ENCODE results near the gene SART3. TPM values are rescaled to one million over a fixed set of nuclear protein-coding genes. Genes with fewer than 3 reads are reported as not detected.
"Not testable (repeated sequence)": the region's sequence is repeated elsewhere in the genome, so short reads cannot be mapped to it uniquely, and the experiment has no call there.

Gene SART3
- polyA plus RNA-seq, 1 donor from 2014 or later: 51.9 TPM

- no peaks in the 10 kb centered on the region for H3K27me3 Mint-ChIP-seq
- H3K9me3 Mint-ChIP-seq: no peaks in the 10 kb centered on the region
- peaks cover 8% of the 10 kb centered on the region for H3K36me3 Mint-ChIP-seq
- peak overlapping the region in 1 of 4 donors; percentile 18 for H3K4me3 Mint-ChIP-seq
- peak overlapping the region in 2 of 3 donors; percentile 71 to 76 for H3K27ac Mint-ChIP-seq
- H3K4me1 Mint-ChIP-seq: peaks cover 38 to 51% (median 45%) of the 10 kb centered on the region in 3 donors
Measured at GRCh38 chr12:108565146-108565545, 4.2 kb upstream of the SART3 start.

GRCh38 chr12:108564724-108565123 lies 3.8 kb upstream of the SART3 start:
- peaks cover 8% of the 10 kb centered on the region for H3K36me3 Mint-ChIP-seq
- H3K4me1 Mint-ChIP-seq: peaks cover 40 to 51% (median 45%) of the 10 kb centered on the region in 3 donors
- peak overlapping the region in 1 of 4 donors; percentile 97 for H3K4me3 Mint-ChIP-seq
- H3K27me3 Mint-ChIP-seq: no peaks in the 10 kb centered on the region
- no peaks in the 10 kb centered on the region for H3K9me3 Mint-ChIP-seq
- H3K27ac Mint-ChIP-seq: peak overlapping the region in 1 of 3 donors; percentile 71

- H3K4me1 Mint-ChIP-seq: peaks cover 36 to 50% (median 44%) of the 10 kb centered on the region in 3 donors
- H3K27me3 Mint-ChIP-seq: no peaks in the 10 kb centered on the region
- H3K36me3 Mint-ChIP-seq: peaks cover 6% of the 10 kb centered on the region
- peak overlapping the region; percentile 97 to 99 (median 99) for H3K27ac Mint-ChIP-seq
- peak overlapping the region; percentile 97 to 100 (median 100) for H3K4me3 Mint-ChIP-seq
- no peaks in the 10 kb centered on the region for H3K9me3 Mint-ChIP-seq
Measured at GRCh38 chr12:108563804-108564151, 2.8 kb upstream of the SART3 start.

GRCh38 chr12:108563136-108563803 lies 2.3 kb upstream of the SART3 start:
- Mint-ChIP-seq H3K27ac (peak overlapping the region; percentile 97 to 99 (median 99)), H3K27me3 (no peaks in the 10 kb centered on the region), H3K4me3 (peak overlapping the region; percentile 97 to 100 (median 100)), H3K36me3 (peaks cover 6% of the 10 kb centered on the region), H3K4me1 (peaks cover 31 to 48% (median 41%) of the 10 kb centered on the region in 3 donors), H3K9me3 (no peaks in the 10 kb centered on the region)

GRCh38 chr12:108562348-108563135 lies 1.6 kb upstream of the SART3 start, which contains the start of gene ISCU:
Gene ISCU (plus strand): TSS chr12:108562596. CDS start chr12:108562623, 27 bp downstream.
- peak within 1 kb of the TSS; percentile 97 to 100 (median 100) for H3K4me3 Mint-ChIP-seq
- H3K36me3 Mint-ChIP-seq: peaks cover 6% of the 10 kb centered on the region
- peak within 1 kb of the TSS; percentile 97 to 99 (median 99) for H3K27ac Mint-ChIP-seq
- peaks cover 24 to 44% (median 36%) of the 10 kb centered on the region in 3 donors for H3K4me1 Mint-ChIP-seq
- H3K27me3 Mint-ChIP-seq: no peaks in the 10 kb centered on the region
- H3K9me3 Mint-ChIP-seq: no peaks in the 10 kb centered on the region

GRCh38 chr12:108561852-108562347 lies 927 bp upstream of the SART3 start:
- H3K27ac Mint-ChIP-seq: peak overlapping the region; percentile 97 to 99 (median 99)
- no peaks in the 10 kb centered on the region for H3K9me3 Mint-ChIP-seq
- H3K4me3 Mint-ChIP-seq: peak overlapping the region; percentile 97 to 100 (median 100)
- H3K4me1 Mint-ChIP-seq: peaks cover 23 to 41% (median 33%) of the 10 kb centered on the region in 3 donors
- H3K36me3 Mint-ChIP-seq: peaks cover 3% of the 10 kb centered on the region
- no peaks in the 10 kb centered on the region for H3K27me3 Mint-ChIP-seq

GRCh38 chr12:108560321-108560721 lies 652 bp downstream of the SART3 start:
- Mint-ChIP-seq H3K27me3 (no peaks in the 10 kb centered on the region), H3K4me3 (peak overlapping the region; percentile 97 to 100 (median 100)), H3K27ac (peak overlapping the region; percentile 97 to 99 (median 99)), H3K36me3 (no peaks in the 10 kb centered on the region), H3K9me3 (no peaks in the 10 kb centered on the region), H3K4me1 (peaks cover 32 to 44% (median 33%) of the 10 kb centered on the region in 3 donors)

GRCh38 chr12:108559748-108560147 lies 1.2 kb downstream of the SART3 start:
- Mint-ChIP-seq H3K4me1 (peaks cover 35 to 48% (median 36%) of the 10 kb centered on the region in 3 donors), H3K9me3 (no peaks in the 10 kb centered on the region), H3K27me3 (no peaks in the 10 kb centered on the region), H3K27ac (peak overlapping the region; percentile 97 to 99 (median 99)), H3K36me3 (no peaks in the 10 kb centered on the region), H3K4me3 (peak overlapping the region; percentile 97 to 100 (median 100))

- H3K27me3 Mint-ChIP-seq: no peaks in the 10 kb centered on the region
- no peaks in the 10 kb centered on the region for H3K36me3 Mint-ChIP-seq
- no peaks in the 10 kb centered on the region for H3K9me3 Mint-ChIP-seq
- peak overlapping the region; percentile 65 to 89 (median 83) for H3K4me3 Mint-ChIP-seq
- peaks cover 37 to 48% (median 39%) of the 10 kb centered on the region in 3 donors for H3K4me1 Mint-ChIP-seq
- H3K27ac Mint-ChIP-seq: peak overlapping the region; percentile 23 to 69 (median 38)
Measured at GRCh38 chr12:108559007-108559655, 1.8 kb downstream of the SART3 start.

GRCh38 chr12:108555383-108555782 lies 5.6 kb downstream of the SART3 start:
- not testable (repeated sequence) for H3K9me3 Mint-ChIP-seq, H3K4me3 Mint-ChIP-seq, H3K27me3 Mint-ChIP-seq, H3K36me3 Mint-ChIP-seq, H3K27ac Mint-ChIP-seq
- peaks cover 55 to 67% (median 61%) of the 10 kb centered on the region in 3 donors for H3K4me1 Mint-ChIP-seq

GRCh38 chr12:108553799-108554198 lies 7.2 kb downstream of the SART3 start:
- Mint-ChIP-seq H3K4me3 (peak overlapping the region in 2 of 4 donors; percentile 38 to 39), H3K4me1 (peaks cover 49 to 62% (median 58%) of the 10 kb centered on the region in 3 donors), H3K27ac (no peak overlapping the region), H3K27me3 (no peaks in the 10 kb centered on the region), H3K36me3 (no peaks in the 10 kb centered on the region), H3K9me3 (no peaks in the 10 kb centered on the region)

- Mint-ChIP-seq H3K27ac (peak overlapping the region in 1 of 3 donors; percentile 36), H3K9me3 (no peaks in the 10 kb centered on the region), H3K4me3 (peak overlapping the region in 2 of 4 donors; percentile 74), H3K27me3 (no peaks in the 10 kb centered on the region), H3K36me3 (no peaks in the 10 kb centered on the region), H3K4me1 (peaks cover 42 to 61% (median 59%) of the 10 kb centered on the region in 3 donors)
Measured at GRCh38 chr12:108551535-108551934, 9.4 kb downstream of the SART3 start.

GRCh38 chr12:108548954-108549521 lies 11.9 kb downstream of the SART3 start:
- Mint-ChIP-seq H3K4me3 (peak overlapping the region in 1 of 4 donors; percentile 37), H3K27ac (peak overlapping the region in 1 of 3 donors; percentile 47)

GRCh38 chr12:108547686-108548085 lies 13.3 kb downstream of the SART3 start:
- Mint-ChIP-seq H3K27ac (peak overlapping the region in 1 of 3 donors; percentile 35), H3K4me1 (peaks cover 32 to 46% (median 37%) of the 10 kb centered on the region in 3 donors), H3K4me3 (peak overlapping the region in 1 of 4 donors; percentile 4), H3K9me3 (no peaks in the 10 kb centered on the region), H3K36me3 (peaks cover 4% of the 10 kb centered on the region), H3K27me3 (no peaks in the 10 kb centered on the region)

More at GRCh38 chr12:108548954-108549521, 11.9 kb downstream of the SART3 start:
- no peaks in the 10 kb centered on the region for H3K27me3 Mint-ChIP-seq
- H3K4me1 Mint-ChIP-seq: peaks cover 43 to 50% (median 46%) of the 10 kb centered on the region in 3 donors
- H3K36me3 Mint-ChIP-seq: peaks cover under 1% of the 10 kb centered on the region
- H3K9me3 Mint-ChIP-seq: no peaks in the 10 kb centered on the region

All from IgD-negative memory B cell (primary cell).